Right lobe of liver (tissue), 4 donors: ENCODE data around the gene ARVCF.

Experiments
- CTCF ChIP-seq, 4 donors: fragments of 200-600 bp in 3 of 4; fragments of 450-650 bp in 1 of 4; IDR thresholded peaks; one replicate each; pipeline versions ENCODE4 v1.5.1 to v1.8.0; 2016 to 2022; ENCODE audit warnings: antibody characterized with exemption in 4 of 4, mild to moderate bottlenecking in 2 of 4
- POLR2A ChIP-seq: fragments of 450-650 bp; IDR thresholded peaks from one replicate; pipeline ENCODE4 v1.6.1; 2017; ENCODE audit warnings: antibody characterized with exemption, mild to moderate bottlenecking
- donor health status: DM: no; HTN: no; CAD: no.
- donor health status: DM: no; HTN: no; CAD: no.
- donor health status: DM: no; HTN: yes; CAD: no.

- TF ChIP-seq CTCF (IDR thresholded peaks at IDR 0.05) (no peak), POLR2A (peak; percentile 83)
Measured at GRCh38 chr22:19962909-19963806, 53.5 kb downstream of the ARVCF start.
